HL-60 (cell line): Measurements from ENCODE around the gene MAPRE2.

Source experiments
- GABPA ChIP-seq: IDR thresholded peaks from 2 replicates; pipeline ENCODE4 v1.6.1; 2012; ENCODE audit warnings: low read depth
- POLR2AphosphoS5 ChIP-seq: IDR thresholded peaks from 2 replicates; pipeline ENCODE4 v1.6.1; 2012; ENCODE audit warnings: low read depth
- TF ChIP-seq, protein P1 (sequence below): IDR thresholded peaks from one replicate; pipeline ENCODE4 v1.5.1; 2011; ENCODE audit warnings: low read length, control low read depth, inconsistent platforms; ENCODE audit not compliant: insufficient read depth

DNA sequence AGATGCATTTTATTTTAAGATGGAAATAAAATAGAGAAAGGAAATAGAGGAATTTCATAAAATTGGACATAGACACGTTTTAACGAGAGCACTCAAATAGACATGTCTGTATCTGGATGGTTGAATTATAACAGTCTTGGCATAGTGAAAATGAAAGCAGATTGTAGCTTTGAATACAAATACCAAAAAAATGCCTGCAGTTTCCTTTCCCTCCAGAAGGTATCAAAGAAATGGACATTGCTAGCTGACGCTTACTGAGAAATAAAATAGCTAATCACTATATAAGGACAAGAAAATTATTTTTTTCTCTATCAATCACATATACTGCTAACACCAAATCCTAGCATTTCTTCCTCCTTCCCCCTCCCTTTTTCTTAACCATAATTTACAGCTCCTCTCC lies 11.4 kb upstream of the MAPRE2 start:
- TF ChIP-seq, protein P1, sequence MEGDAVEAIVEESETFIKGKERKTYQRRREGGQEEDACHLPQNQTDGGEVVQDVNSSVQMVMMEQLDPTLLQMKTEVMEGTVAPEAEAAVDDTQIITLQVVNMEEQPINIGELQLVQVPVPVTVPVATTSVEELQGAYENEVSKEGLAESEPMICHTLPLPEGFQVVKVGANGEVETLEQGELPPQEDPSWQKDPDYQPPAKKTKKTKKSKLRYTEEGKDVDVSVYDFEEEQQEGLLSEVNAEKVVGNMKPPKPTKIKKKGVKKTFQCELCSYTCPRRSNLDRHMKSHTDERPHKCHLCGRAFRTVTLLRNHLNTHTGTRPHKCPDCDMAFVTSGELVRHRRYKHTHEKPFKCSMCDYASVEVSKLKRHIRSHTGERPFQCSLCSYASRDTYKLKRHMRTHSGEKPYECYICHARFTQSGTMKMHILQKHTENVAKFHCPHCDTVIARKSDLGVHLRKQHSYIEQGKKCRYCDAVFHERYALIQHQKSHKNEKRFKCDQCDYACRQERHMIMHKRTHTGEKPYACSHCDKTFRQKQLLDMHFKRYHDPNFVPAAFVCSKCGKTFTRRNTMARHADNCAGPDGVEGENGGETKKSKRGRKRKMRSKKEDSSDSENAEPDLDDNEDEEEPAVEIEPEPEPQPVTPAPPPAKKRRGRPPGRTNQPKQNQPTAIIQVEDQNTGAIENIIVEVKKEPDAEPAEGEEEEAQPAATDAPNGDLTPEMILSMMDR: no peak
- TF ChIP-seq POLR2AphosphoS5 (no peak), GABPA (no peak)
